ENCODE measurements around the gene CFDP1.

- TF ChIP-seq EZH2 (IDR thresholded peaks at IDR 0.05; ENCODE audit: borderline replicate concordance, insufficient read depth, low read depth, low read length, poor library complexity, severe bottlenecking): no peak
- peak; percentile 83 for TF ChIP-seq CTCF (IDR thresholded peaks at IDR 0.05)
Measured at GRCh38 chr16:75385507-75386152, 47.7 kb downstream of the CFDP1 start.

Measured in B cell (primary cell).